Measurements from ENCODE around the gene TRIM67.

Gene TRIM67

DNA sequence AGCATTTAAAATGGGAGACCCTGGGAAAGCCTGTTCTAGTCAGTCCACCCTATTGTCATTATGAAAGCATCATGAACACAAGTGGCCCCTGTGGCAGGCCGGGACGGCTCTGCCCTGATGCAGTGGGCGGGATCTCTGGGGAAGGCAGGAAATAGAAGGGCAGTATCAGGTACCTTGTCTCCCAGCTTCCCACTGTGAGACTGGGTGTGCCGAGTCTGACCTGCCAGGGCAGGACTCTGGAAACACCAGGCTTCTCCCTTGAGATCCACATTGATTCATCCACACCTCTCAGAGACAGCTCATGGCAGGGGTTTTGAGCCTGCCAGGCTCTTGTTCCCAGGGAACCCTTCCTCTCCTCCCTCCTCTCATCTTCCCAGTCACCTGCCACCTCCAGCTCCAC, 54.6 kb downstream of the TRIM67 start (continued):
- TF ChIP-seq ZNF610 (tag by site-specific recombination; IDR thresholded peaks at IDR 0.05; ENCODE audit: borderline replicate concordance) (no peak), ZNF221 (tag by site-specific recombination; IDR thresholded peaks at IDR 0.05; ENCODE audit: borderline replicate concordance) (no peak), KLF1 (tag by site-specific recombination; IDR thresholded peaks at IDR 0.05) (peak; percentile 55), ZNF571 (tag by site-specific recombination; IDR thresholded peaks at IDR 0.05) (no peak), REPIN1 (tag by site-specific recombination; IDR thresholded peaks at IDR 0.05; ENCODE audit: low read depth) (no peak), ZNF549 (tag by site-specific recombination; IDR thresholded peaks at IDR 0.05) (no peak), ZNF266 (tag by site-specific recombination; IDR thresholded peaks at IDR 0.05; ENCODE audit: low read depth) (no peak), ZNF514 (tag by site-specific recombination; IDR thresholded peaks at IDR 0.05) (no peak), ZNF341 (tag by site-specific recombination; IDR thresholded peaks at IDR 0.05; ENCODE audit: low read depth) (peak; percentile 46), ZFP37 (tag by site-specific recombination; IDR thresholded peaks at IDR 0.05) (no peak), ZNF175 (tag by site-specific recombination; IDR thresholded peaks at IDR 0.05) (no peak), ZNF555 (tag by site-specific recombination; conservative IDR thresholded peaks at IDR 0.05) (no peak)
- TF ChIP-seq, protein P1, sequence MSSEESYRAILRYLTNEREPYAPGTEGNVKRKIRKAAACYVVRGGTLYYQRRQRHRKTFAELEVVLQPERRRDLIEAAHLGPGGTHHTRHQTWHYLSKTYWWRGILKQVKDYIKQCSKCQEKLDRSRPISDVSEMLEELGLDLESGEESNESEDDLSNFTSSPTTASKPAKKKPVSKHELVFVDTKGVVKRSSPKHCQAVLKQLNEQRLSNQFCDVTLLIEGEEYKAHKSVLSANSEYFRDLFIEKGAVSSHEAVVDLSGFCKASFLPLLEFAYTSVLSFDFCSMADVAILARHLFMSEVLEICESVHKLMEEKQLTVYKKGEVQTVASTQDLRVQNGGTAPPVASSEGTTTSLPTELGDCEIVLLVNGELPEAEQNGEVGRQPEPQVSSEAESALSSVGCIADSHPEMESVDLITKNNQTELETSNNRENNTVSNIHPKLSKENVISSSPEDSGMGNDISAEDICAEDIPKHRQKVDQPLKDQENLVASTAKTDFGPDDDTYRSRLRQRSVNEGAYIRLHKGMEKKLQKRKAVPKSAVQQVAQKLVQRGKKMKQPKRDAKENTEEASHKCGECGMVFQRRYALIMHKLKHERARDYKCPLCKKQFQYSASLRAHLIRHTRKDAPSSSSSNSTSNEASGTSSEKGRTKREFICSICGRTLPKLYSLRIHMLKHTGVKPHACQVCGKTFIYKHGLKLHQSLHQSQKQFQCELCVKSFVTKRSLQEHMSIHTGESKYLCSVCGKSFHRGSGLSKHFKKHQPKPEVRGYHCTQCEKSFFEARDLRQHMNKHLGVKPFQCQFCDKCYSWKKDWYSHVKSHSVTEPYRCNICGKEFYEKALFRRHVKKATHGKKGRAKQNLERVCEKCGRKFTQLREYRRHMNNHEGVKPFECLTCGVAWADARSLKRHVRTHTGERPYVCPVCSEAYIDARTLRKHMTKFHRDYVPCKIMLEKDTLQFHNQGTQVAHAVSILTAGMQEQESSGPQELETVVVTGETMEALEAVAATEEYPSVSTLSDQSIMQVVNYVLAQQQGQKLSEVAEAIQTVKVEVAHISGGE (tag by site-specific recombination; conservative IDR thresholded peaks at IDR 0.05; ENCODE audit: low read depth): no peak
- TF ChIP-seq, protein P2, sequence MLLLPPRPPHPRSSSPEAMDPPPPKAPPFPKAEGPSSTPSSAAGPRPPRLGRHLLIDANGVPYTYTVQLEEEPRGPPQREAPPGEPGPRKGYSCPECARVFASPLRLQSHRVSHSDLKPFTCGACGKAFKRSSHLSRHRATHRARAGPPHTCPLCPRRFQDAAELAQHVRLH (tag by site-specific recombination; IDR thresholded peaks at IDR 0.05): no peak

DNA sequence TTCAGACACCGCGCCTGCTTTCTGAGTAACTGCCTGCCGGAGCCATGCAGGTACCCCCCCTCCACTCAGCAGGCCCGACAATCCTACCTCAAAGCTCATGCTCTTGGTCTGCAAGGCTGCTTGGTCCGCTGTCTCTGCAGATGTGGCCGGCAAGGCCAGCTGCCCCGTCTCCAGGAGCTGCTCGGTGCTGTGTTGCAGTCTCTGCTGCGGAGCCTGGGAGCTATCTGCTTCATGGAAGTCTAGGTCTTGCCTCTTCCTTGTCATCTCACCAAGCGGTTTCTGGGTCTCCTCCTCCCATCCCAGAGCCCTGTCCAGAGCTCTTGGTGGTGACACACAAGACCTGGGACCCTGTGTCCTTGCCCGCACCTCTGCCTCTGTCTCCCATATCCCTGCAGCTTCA, 55.2 kb downstream of the TRIM67 start:
- Histone ChIP-seq H3K4me1 (ENCODE audit: control insufficient read depth, insufficient read depth, low read length) (no peaks in the 10 kb centered on the region), H3K9me3 (ENCODE audit: control insufficient read depth, insufficient read depth, low read depth, low read length) (no peaks in the 10 kb centered on the region), H3K4me3 (ENCODE audit: low read depth, low read length) (no peak overlapping the region), H3K36me3 (ENCODE audit: control insufficient read depth in 2 of 2, insufficient read depth in 1 of 2, low read length in 2 of 2) (no peaks in the 10 kb centered on the region; a peak in 1 of 3 replicates), H3K27ac (ENCODE audit: extremely low read depth, low read depth, low read length) (no peak overlapping the region)
- ChIA-PET POLR2A (interaction anchor here (1.5 kb wide), 1 partner anchor 121 kb away, joined by 6 read pairs; the partner anchor contains the start of genes EXOC8 and SPRTN), CTCF (interaction anchor here (0.5 to 1.6 kb wide), 2 partner anchors 418 to 1735 kb away, joined by 3 to 5 read pairs; no protein-coding TSS in a partner anchor)
- TF ChIP-seq ZNF433 (tag by site-specific recombination; IDR thresholded peaks at IDR 0.05; ENCODE audit: low read depth) (no peak), ZNF202 (tag by site-specific recombination; IDR thresholded peaks at IDR 0.05; ENCODE audit: borderline replicate concordance) (no peak), ZNF140 (tag by site-specific recombination; IDR thresholded peaks at IDR 0.05) (no peak), ZNF701 (tag by site-specific recombination; IDR thresholded peaks at IDR 0.05) (no peak), ZNF558 (tag by site-specific recombination; IDR thresholded peaks at IDR 0.05) (no peak), HOXD13 (CRISPR knock-in tag; IDR thresholded peaks at IDR 0.05; ENCODE audit: borderline replicate concordance) (no peak), ZBTB20 (tag by site-specific recombination; IDR thresholded peaks at IDR 0.05) (no peak), ZNF155 (tag by site-specific recombination; IDR thresholded peaks at IDR 0.05) (no peak), ZIC2 (tag by site-specific recombination; IDR thresholded peaks at IDR 0.05) (no peak), ZNF660 (tag by site-specific recombination; IDR thresholded peaks at IDR 0.05) (no peak)
- TF ChIP-seq, protein P3, sequence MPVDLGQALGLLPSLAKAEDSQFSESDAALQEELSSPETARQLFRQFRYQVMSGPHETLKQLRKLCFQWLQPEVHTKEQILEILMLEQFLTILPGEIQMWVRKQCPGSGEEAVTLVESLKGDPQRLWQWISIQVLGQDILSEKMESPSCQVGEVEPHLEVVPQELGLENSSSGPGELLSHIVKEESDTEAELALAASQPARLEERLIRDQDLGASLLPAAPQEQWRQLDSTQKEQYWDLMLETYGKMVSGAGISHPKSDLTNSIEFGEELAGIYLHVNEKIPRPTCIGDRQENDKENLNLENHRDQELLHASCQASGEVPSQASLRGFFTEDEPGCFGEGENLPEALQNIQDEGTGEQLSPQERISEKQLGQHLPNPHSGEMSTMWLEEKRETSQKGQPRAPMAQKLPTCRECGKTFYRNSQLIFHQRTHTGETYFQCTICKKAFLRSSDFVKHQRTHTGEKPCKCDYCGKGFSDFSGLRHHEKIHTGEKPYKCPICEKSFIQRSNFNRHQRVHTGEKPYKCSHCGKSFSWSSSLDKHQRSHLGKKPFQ (tag by site-specific recombination; IDR thresholded peaks at IDR 0.05): no peak
- TF ChIP-seq, protein P4, sequence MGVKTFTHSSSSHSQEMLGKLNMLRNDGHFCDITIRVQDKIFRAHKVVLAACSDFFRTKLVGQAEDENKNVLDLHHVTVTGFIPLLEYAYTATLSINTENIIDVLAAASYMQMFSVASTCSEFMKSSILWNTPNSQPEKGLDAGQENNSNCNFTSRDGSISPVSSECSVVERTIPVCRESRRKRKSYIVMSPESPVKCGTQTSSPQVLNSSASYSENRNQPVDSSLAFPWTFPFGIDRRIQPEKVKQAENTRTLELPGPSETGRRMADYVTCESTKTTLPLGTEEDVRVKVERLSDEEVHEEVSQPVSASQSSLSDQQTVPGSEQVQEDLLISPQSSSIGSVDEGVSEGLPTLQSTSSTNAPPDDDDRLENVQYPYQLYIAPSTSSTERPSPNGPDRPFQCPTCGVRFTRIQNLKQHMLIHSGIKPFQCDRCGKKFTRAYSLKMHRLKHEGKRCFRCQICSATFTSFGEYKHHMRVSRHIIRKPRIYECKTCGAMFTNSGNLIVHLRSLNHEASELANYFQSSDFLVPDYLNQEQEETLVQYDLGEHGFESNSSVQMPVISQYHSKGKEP (tag by site-specific recombination; IDR thresholded peaks at IDR 0.05): no peak
- TF ChIP-seq, protein P5, sequence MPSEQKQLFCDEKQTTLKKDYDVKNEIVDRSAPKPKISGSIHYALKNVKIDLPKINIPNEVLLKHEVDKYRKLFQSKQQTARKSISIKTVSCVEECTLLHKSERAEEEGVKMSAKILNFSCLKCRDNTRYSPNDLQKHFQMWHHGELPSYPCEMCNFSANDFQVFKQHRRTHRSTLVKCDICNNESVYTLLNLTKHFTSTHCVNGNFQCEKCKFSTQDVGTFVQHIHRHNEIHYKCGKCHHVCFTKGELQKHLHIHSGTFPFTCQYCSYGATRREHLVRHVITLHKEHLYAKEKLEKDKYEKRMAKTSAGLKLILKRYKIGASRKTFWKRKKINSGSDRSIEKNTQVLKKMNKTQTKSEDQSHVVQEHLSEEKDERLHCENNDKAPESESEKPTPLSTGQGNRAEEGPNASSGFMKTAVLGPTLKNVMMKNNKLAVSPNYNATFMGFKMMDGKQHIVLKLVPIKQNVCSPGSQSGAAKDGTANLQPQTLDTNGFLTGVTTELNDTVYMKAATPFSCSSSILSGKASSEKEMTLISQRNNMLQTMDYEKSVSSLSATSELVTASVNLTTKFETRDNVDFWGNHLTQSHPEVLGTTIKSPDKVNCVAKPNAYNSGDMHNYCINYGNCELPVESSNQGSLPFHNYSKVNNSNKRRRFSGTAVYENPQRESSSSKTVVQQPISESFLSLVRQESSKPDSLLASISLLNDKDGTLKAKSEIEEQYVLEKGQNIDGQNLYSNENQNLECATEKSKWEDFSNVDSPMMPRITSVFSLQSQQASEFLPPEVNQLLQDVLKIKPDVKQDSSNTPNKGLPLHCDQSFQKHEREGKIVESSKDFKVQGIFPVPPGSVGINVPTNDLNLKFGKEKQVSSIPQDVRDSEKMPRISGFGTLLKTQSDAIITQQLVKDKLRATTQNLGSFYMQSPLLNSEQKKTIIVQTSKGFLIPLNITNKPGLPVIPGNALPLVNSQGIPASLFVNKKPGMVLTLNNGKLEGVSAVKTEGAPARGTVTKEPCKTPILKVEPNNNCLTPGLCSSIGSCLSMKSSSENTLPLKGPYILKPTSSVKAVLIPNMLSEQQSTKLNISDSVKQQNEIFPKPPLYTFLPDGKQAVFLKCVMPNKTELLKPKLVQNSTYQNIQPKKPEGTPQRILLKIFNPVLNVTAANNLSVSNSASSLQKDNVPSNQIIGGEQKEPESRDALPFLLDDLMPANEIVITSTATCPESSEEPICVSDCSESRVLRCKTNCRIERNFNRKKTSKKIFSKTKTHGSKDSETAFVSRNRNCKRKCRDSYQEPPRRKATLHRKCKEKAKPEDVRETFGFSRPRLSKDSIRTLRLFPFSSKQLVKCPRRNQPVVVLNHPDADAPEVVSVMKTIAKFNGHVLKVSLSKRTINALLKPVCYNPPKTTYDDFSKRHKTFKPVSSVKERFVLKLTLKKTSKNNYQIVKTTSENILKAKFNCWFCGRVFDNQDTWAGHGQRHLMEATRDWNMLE (tag by site-specific recombination; conservative IDR thresholded peaks at IDR 0.05; ENCODE audit: low read depth): no peak
